Stimulated activated CD8-positive, alpha-beta memory T cell treated with anti-CD3 and anti-CD28 coated beads, Interleukin-12 subunit alpha, Interleukin-12 subunit beta, amount 100 ng/mL, for 4 hours (primary cell): ENCODE results near the gene GALNT9.
"Not testable (repeated sequence)": the region's sequence is repeated elsewhere in the genome, so short reads cannot be mapped to it uniquely, and the experiment has no call there.

ENCODE experiments used
- DNase-seq: peaks from one replicate; pipeline ENCODE4 v3.0.0-alpha.2; 2020; ENCODE audit warnings: low read depth

GALNT9 gene

GRCh38 chr12:132358241-132359225, 29.1 kb upstream of the GALNT9 start:
- not testable (repeated sequence) for DNase-seq

DNA sequence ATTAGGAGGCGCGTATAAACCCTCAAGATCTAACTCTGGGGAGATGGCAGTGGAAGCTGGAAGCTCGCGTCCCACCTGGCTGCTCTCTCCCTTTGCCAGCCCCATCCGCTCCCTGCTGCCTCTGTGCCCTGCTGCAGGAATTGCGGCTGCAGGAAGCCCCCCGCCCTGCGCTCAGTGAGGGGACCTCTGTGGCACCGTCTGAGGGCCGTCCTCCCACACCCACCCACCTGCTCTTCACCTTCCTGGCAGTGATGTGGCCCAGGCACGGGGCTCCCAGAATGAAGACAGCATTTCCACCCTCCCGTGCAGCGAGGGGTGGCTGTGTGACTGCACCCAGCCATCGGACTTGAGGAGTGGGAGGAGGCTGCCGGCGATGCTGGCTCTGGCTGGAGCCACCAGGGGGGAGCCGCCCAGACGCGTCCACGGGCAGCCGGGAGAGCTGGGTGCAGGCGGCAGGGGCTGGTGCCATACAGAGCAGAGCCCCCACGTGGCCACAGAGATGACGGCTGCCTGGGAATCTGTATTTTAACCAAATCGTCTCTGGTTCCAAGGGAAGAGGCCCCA, 28.3 kb upstream of the GALNT9 start:
- DNase-seq, result no peak

- DNase-seq, result no peak
These were observed 27.6 kb upstream of the GALNT9 start for GRCh38 chr12:132356691-132357622.

GRCh38 chr12:132355742-132356681, 26.6 kb upstream of the GALNT9 start:
- no peak for DNase-seq

- no peak for DNase-seq
These were observed 25.7 kb upstream of the GALNT9 start for GRCh38 chr12:132354982-132355680.

DNA sequence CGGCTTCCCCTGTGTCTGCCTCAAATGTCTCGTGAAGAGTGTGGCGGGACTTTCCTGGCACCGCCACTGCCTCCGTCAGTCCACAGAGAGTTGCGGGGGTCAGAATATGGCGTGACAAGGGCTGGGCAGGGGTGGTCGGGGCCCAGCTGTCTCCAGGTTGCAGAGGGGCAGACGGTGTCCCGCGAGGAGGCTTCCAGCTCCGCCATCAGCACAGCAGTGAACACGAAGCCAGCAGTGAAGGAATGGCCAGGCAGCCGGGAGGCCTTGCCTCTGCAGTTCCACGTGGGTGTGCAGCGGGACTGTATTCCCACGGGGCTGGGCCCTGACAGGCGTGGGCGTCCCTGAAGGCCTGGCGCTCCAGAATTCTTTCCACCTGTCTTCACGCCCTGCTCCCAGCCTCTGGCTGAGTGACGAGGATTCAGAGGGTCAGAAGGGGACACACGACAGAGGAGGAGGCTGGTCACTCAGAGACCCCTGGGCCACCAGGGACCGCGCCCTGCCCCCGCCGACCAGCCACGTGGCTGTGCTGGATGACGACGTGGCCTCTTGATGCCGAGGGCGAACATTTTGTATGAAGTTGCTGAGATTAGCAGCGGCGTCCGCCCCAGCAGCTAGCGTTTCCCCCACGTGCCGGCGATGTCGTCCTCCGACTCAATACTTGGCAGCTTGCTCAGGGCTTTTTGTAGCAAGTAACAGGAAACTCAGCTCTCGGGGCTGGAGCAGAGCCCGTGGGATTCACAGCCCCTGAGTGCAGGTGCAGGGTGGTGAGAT, 25.0 kb upstream of the GALNT9 start:
- no peak for DNase-seq

- no peak for DNase-seq
These were observed 24.4 kb upstream of the GALNT9 start for GRCh38 chr12:132353811-132354210.

DNA sequence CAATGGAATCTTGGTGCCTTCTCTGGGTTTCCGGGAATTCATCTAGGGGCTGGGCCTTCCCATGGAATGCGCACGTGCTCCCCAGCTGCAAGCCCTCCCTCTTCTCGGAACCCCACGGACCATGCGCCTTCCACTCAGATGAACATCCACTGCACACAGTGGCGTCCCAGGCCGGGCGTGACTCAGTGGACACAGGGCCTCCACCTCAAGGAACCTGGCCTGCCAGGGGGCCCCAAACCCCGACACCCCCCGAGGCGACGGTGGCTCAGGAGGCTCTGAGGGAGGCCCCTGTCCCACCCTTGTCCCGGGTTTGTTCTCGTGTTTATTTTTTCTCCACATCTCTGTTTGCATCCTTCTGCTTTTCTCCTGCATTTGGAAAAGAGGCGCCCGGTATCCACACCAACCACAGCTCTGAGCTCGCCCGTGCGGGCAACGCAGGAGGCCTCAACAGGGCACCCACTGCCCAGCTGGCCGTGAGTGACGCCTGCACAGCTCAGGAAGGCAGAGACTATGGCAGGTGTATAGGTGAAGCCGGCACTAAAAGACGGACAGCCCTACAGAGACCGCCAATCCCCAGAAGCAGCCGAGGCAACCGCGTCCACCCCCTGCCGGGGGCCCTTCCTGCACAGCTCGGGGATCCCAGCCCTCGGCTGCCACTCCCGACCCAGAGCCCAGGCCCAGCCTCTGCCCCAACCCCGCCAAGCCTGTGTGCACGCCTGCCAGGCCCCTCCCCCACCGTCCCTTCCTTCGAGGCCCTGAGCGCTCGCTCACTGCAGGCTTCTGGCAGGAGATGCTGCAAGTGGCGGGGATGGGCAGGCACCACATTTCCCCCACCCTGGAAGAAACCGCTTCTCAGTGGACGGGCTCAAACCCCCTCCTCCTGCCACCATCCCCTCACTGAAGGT, 23.8 kb upstream of the GALNT9 start:
- DNase-seq, result no peak

- DNase-seq, result no peak
These were observed 22.5 kb upstream of the GALNT9 start for GRCh38 chr12:132351751-132352495.

DNA sequence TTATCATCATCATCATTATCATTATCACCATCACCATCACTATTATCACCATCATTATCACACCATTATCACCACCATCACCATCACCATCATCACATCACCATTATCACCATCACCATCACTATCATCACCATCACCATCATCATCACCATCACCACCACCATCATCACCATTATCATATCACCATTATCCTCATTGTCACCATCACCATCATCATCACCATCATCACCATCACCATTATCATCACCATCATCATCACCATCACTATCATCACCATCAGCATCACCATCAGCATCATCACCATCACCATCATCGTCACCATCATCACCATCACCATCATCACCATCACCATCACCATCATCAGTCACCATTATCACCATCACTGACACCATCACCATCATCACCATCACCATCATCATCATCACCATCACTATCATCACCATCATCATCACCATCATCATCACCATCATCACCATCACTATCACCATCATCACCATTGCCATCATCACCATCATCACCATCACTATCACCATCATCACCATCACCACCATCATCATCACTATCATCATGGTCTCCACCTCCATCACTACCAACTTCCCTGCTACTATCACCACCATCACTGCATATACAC, 20.2 kb upstream of the GALNT9 start:
- no peak for DNase-seq

DNA sequence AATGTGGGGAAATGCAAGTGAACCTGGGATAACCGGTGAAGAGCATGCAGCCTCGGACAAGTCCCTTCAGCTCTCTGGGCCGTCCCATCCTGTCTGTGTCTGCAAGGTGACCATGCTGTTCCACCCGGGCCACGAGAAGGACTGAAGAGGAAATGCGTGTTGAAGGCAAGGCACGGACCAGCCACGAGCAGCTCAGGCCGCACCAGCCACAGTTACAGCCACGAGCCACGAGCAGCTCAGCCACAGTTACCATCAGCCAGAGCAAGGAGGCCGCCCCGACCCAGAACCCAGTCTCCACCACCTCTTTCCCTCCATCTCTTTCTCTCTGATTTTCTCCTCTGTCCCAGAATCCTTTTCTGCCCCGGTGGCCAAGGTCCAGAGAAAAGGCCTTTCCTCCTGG, 18.8 kb upstream of the GALNT9 start:
- no peak for DNase-seq

DNA sequence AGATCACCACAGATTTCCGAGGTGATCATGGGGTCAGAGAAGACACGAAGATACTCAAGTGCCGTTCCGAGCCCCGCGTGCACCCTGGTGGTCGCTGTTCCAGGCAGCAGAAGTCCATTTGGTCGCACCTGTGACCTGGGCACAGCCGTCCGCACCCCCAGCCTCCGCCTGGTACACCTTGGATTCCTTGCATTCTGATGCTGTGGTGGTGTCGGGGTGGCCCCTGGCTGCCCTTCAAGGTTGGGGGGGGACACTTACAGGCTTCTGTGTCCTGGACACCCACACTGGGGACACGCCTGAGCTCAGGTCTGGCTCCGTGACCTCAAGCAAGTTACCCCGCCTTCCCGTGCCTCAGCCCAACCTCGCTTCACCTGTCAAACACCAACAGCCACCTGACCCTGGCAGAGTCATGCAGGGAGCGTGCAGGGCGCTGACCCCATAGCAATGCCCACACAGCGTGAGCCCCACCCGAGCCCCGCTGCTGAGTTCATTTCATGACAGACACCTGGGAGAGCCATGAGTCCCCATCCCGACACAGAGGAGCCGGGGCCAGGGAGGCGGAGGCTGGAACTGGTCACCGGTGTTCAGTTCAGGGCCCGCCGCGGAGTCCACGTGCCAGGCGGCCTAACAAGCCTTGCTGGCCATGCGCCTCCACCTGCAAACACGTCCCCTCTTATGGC, 17.9 kb upstream of the GALNT9 start:
- no peak for DNase-seq

DNA sequence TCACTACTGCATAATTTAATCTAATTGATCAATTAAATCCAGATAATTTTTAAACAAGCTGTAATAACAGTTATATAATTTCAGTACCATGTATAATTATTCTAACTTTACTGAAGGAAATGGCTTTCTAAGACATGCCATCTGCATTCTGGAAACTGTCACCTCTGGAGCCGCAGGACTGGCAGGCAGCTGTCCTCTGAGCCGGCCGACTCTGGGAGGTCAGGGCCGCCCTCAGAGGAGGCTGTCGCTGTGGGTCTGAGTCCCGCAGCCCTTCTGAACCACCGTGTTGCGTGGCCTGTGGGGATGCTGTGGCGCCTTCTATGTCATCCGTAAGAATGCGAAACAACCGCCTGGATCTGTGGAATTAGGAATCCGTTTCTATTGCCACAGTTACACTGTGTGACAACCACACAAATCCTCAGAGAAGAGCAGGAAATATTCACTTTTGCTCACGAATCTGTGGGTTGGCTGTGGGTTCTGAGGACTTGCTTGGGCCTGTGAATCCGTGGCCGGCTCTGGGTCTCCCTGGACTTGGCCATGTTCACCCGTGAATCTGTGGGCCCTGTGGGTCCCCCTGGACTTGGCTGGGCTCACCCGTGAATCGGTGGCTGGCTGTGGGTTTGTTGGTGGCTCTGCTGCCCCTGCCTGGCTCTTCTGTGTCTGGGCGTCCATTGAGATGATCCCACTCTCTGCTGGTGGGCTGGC, 17.2 kb upstream of the GALNT9 start:
- no peak for DNase-seq

GRCh38 chr12:132345561-132346200, 16.3 kb upstream of the GALNT9 start:
- no peak for DNase-seq

DNA sequence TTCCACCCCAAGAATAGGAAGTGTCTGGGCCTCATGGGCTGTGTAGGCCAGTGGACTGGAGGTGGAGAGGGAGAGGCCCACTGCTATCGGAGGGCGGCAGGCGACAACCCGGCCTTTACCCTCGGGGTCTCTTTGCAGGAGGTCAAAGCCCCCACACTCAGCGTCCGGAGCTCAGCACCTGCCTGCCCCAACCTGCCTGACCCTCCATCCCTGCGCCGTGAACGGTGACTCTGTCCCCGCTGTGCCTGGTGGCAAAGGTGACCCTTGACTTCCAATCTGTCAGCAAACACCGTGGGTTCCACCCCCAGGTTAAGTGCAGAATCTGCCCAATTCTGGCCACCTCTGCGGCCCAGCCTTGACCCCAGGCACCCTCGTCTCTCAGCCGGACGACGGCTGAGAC, 15.7 kb upstream of the GALNT9 start:
- DNase-seq, result no peak

DNA sequence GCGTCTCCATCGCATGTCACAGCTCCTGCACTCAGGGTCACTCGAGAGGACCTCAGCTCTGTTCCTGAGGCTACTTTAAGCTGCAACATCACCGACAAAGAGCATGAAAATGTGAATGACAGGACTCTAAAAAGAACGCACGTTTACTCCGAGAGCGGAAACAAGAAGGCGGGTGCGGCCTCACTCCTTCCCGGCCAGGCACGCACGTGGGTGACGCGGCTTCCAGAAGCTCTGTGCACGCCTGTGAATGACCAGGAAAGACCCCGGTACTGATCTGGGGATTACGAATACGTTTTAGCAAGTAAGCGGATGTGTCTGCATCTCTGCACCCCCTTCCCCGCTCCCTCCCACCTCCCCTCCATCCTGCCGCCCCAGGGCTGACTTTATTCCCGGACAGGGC, 15.2 kb upstream of the GALNT9 start:
- DNase-seq, result no peak
